BJ (cell line): Measurements from ENCODE around the gene HEBP1. TPM values are rescaled to one million over a fixed set of nuclear protein-coding genes. Genes with fewer than 3 reads are reported as not detected.

Experiments used
- CTCF ChIA-PET: fragments of 350-600 bp; formaldehyde crosslinking; extraction: SDS; loops from one replicate; lab custom pipeline; 2021; ENCODE audit warnings: antibody characterized with exemption, inconsistent platforms; lab: Yijun Ruan, JAX
- POLR2A ChIA-PET: fragments of 300-600 bp; sonication (Branson Sonifier 250); formaldehyde crosslinking; extraction: SDS; loops from one replicate; lab custom pipeline; 2021; ENCODE audit warnings: antibody characterized with exemption; lab: Charles Lee
- DNase-seq: peaks from one replicate; pipeline ENCODE4 v3.0.0-alpha.2; 2011; ENCODE audit warnings: low read depth
- H3K27me3 ChIP-seq: 2 replicates; pipeline ENCODE4 v1.6.0; 2011; ENCODE audit warnings: low read length; ENCODE audit not compliant: control insufficient read depth, insufficient read depth
- H3K36me3 ChIP-seq: 2 replicates; pipeline ENCODE4 v1.5.1; 2011; ENCODE audit warnings: low read length; ENCODE audit not compliant: control insufficient read depth, insufficient read depth
- H3K4me3 ChIP-seq: 2 replicates; pipeline ENCODE4 v1.5.1; 2011; ENCODE audit warnings: low read depth, mild to moderate bottlenecking, control low read depth, low read length
- CTCF ChIP-seq: IDR thresholded peaks from 2 replicates; pipeline ENCODE4 v1.5.1; 2011; ENCODE audit warnings: low read depth, mild to moderate bottlenecking, control low read depth, inconsistent platforms, low read length, moderate library complexity; ENCODE audit not compliant: insufficient read depth
- polyA plus RNA-seq: library from polyadenylated mRNA; depleted of rRNA; stranded (reverse); fragments of >200 nt; gene quantifications from 2 replicates; pipeline ENCODE4 v1.2.3, GENCODE V29; 2011

The HEBP1 gene
- polyA plus RNA-seq, 1 experiment: 41.9 TPM

- no peak for DNase-seq
- H3K27me3 ChIP-seq: no peaks in the 10 kb centered on the region
- no peak overlapping the region for H3K4me3 ChIP-seq
- H3K36me3 ChIP-seq: peaks cover 1% of the 10 kb centered on the region; the same call in 1 of the 2 replicates
- ChIA-PET CTCF (interaction anchor here (0.6 kb wide), 1 partner anchor 756 kb away, joined by 3 read pairs; no protein-coding TSS in a partner anchor), POLR2A (no interaction called here)
- no peak for TF ChIP-seq CTCF
These were observed 2.4 kb upstream of the HEBP1 start for GRCh38 chr12:13002301-13003097.

GRCh38 chr12:13001775-13002040 is 1.6 kb upstream of the HEBP1 start:
- H3K36me3 ChIP-seq: peaks cover 1% of the 10 kb centered on the region; the same call in 1 of the 2 replicates
- DNase-seq: no peak
- CTCF ChIA-PET: interaction anchor here (1.3 kb wide), 2 partner anchors 18 to 233 kb away, joined by 3 read pairs; no protein-coding TSS in a partner anchor
- no peaks in the 10 kb centered on the region for H3K27me3 ChIP-seq
- TF ChIP-seq CTCF: no peak
- POLR2A ChIA-PET: no interaction called here
- H3K4me3 ChIP-seq: peak overlapping the region; percentile 82

GRCh38 chr12:13000925-13001774 is 1.1 kb upstream of the HEBP1 start:
- peak; percentile 50 for TF ChIP-seq CTCF
- CTCF ChIA-PET: interaction anchor here (1.3 kb wide), 2 partner anchors 18 to 234 kb away, joined by 3 read pairs; no protein-coding TSS in a partner anchor
- Histone ChIP-seq H3K27me3 (no peaks in the 10 kb centered on the region), H3K36me3 (peaks cover 1% of the 10 kb centered on the region; the same call in 1 of the 2 replicates), H3K4me3 (peak overlapping the region; percentile 82)
- no peak for DNase-seq
- POLR2A ChIA-PET: no interaction called here

GRCh38 chr12:13000616-13000924 is 505 bp upstream of the HEBP1 start:
- DNase-seq: no peak
- POLR2A ChIA-PET: no interaction called here

More at GRCh38 chr12:13000616-13000924, 505 bp upstream of the HEBP1 start:
- Histone ChIP-seq H3K4me3 (peak overlapping the region; percentile 82), H3K27me3 (no peaks in the 10 kb centered on the region), H3K36me3 (peaks cover 1% of the 10 kb centered on the region; the same call in 1 of the 2 replicates)
- CTCF ChIA-PET: interaction anchor here (1.3 kb wide), 2 partner anchors 17 to 234 kb away, joined by 3 read pairs; no protein-coding TSS in a partner anchor
- no peak for TF ChIP-seq CTCF
